HG03175 (cell line): ENCODE data around the gene SIK3.
A peak's percentile ranks its signal among the peaks of the same experiment; 100 is the strongest.
"Not testable (repeated sequence)": the region's sequence is repeated elsewhere in the genome, so short reads cannot be mapped to it uniquely, and the experiment has no call there.

Source experiments
- ATAC-seq: cut with Tn5 transposase; IDR thresholded peaks from one replicate; pipeline ENCODE4 v1.9.1; 2021; ENCODE audit warnings: mild to moderate bottlenecking, moderate library complexity; ENCODE audit not compliant: unreplicated experiment

SIK3 gene

DNA sequence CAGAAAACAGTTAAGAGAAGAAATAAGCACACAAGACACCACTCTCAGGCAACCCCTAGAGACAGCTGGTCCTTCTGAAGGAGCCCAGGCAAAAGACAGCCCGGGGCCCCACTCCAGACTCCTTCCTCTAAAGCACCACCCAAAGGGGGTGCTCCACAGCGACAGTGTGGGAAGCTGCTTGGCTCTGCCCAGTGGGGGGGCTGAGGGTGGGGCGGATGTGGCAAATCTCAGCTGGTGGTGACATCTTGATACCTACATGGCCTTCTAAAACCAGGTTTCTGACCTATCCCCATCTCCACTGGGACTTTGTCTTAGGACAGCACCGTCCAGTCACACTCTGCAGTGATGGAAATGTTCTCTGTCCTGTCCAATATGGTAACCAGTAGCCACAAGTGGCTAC, 250.6 kb downstream of the SIK3 start:
- ATAC-seq, result no peak

GRCh38 chr11:116844722-116845121, 253.5 kb downstream of the SIK3 start:
- ATAC-seq, result no peak

DNA sequence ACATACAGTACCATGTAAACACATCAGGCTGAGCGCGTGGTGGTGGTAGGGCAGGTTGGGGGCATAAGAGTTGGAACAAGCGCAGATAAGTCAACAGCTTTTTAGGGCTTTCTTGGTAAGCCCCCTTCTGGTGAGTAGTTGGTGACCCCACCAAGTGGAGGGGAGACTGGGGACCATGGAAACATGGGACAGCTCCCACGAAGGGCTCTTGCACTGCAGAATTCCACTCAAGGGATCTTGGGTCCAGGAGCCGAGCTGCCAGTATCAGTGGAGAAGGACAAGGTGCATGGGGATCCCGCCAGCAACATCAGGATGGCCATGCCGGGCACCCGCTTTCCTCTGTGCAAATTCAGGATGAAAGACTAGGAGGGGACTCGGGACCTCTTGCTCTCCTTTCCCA, 254.6 kb downstream of the SIK3 start:
- ATAC-seq, result no peak

DNA sequence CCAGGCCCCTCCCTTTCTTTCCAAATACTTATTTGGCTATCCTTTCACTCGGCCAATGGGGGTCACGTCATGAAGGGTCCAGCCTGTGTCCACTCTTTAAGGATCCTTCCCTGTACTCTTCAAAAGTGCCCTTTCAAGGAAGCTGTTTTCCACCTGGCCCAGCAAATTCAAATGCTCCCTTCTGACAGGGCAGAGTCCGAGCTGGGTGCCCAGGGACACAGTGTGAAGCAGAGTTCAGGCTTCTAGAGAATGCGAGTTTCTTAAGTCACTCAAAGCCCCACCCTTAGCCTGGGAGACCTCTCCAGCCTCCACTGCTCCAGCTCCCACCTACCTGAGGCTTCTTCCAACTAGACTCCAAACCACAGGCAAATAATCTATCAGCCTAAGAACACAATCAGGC, 255.3 kb downstream of the SIK3 start:
- ATAC-seq, result no peak

- ATAC-seq, result no peak
These were observed 256.1 kb downstream of the SIK3 start for GRCh38 chr11:116842117-116842516.

- no peak for ATAC-seq
These were observed 257.4 kb downstream of the SIK3 start for GRCh38 chr11:116840746-116841296.

GRCh38 chr11:116840224-116840745, 257.9 kb downstream of the SIK3 start:
- no peak for ATAC-seq

DNA sequence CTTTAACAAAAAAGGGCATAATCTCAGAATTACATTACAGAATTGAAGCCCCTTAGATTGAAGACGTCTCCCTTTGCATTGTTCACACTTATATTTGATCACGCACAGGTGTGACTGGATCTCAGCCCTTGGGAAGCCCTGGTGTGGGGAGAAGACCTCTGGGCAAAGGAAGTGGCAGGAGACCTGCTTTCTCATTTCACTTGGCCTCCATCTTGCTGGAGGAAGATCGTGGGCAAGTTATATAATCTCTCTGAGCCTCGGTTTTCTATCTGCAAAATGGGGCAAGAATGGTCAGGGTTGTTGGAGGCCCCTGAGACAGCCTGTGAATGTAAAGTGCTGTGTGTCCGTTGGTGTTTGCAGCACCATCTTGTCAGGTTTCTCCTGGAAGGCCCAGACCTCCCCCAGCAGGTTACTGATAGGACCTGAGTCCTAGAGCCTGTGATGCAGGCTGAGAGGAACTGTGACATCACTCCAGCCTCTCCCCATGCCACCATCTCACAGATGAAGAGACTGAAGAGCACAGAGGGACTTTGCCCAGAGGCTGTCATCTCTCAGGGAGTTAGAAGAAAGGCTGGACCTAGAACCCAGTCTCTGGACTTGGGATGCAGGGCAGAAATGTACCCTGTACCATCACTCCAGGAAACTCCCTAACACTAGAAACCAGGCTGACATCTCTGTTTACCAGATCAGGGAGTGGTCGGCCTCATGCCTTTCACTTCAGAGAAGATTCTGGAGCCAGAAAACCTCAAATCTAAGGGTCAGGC, 259.7 kb downstream of the SIK3 start:
- ATAC-seq, result no peak

DNA sequence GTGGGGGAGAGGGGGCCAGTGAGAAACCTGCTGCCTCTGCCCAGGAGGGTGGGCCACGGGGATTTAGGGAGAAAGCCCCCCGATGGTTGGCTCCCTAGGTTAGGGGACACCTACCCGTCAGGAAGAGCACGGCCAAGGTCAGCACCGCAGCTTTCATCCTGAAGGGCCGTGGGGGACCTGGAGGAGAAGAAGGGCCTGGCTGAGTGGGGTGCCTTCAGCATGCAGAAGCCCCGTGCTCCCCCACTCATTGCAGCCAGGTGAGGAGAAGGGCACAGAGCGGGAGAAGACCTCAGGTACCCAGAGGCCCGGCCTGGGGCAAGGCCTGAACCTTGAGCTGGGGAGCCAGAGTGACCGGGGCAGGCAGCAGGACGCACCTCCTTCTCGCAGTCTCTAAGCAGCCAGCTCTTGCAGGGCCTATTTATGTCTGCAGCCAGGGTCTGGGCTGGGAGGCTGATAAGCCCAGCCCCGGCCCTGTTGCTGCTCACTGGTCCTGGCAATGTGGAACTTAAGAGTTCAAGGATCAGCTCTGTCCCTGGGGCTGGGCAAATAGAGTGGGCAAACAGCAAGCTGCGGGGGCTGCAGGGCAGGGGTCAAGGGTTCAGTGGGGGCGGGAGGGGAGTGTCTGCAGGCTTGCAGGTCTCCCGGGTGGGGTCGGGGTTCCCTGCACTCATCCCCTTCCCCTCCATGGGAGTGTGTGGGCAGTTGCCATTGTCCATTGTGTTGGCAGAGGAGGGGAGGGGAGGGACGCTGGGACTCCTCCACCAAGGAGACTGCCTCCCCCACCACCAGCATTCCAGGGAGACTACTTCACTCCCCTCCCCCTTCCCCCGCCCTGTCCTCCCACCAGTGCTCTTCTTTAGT, 260.8 kb downstream of the SIK3 start, which contains the start of gene APOA1:
TSS of gene APOA1 (minus strand) at position 392 of the 861 bp plus-strand sequence. CDS start at position 157, 235 bp downstream.
- no peak for ATAC-seq

DNA sequence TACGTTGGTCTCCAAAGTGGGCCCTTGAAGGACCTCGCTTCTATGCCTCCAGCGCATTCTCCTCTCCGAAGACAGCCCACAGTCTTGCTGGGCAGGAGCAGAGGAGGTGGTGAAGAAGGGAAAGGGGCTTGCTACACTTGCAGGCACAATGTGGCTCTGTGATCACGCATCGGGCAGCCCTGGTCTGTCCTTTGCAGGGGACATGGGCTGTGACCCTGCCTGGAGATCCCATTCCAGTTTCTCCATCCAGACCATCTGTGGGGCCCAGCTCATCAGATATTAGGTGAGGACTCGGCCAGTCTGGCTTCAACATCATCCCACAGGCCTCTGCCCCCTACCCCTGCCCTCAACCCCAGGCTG, 261.6 kb downstream of the SIK3 start:
- ATAC-seq, result no peak

DNA sequence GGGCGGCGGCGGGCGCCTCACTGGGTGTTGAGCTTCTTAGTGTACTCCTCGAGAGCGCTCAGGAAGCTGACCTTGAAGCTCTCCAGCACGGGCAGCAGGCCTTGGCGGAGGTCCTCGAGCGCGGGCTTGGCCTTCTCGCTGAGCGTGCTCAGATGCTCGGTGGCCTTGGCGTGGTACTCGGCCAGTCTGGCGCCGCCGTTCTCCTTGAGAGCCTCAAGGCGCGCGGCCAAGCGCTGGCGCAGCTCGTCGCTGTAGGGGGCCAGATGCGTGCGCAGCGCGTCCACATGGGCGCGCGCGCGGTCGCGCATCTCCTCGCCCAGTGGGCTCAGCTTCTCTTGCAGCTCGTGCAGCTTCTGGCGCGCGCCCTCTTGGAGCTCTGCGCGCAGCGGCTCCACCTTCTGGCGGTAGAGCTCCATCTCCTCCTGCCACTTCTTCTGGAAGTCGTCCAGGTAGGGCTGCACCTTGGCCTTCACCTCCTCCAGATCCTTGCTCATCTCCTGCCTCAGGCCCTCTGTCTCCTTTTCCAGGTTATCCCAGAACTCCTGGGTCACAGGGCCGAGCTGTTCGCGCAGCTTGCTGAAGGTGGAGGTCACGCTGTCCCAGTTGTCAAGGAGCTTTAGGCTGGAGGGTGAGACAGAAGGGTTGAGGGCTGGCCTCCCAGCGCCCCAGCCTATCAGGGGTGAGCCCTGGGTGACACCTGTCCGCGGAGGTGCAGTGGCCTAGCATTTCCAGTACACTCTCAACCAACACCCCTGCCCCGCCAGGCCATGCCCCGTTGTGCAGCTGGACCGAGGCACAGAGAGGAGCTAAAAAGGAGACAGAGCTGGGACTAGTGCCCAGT, 262.2 kb downstream of the SIK3 start:
- peak; percentile 87 for ATAC-seq

DNA sequence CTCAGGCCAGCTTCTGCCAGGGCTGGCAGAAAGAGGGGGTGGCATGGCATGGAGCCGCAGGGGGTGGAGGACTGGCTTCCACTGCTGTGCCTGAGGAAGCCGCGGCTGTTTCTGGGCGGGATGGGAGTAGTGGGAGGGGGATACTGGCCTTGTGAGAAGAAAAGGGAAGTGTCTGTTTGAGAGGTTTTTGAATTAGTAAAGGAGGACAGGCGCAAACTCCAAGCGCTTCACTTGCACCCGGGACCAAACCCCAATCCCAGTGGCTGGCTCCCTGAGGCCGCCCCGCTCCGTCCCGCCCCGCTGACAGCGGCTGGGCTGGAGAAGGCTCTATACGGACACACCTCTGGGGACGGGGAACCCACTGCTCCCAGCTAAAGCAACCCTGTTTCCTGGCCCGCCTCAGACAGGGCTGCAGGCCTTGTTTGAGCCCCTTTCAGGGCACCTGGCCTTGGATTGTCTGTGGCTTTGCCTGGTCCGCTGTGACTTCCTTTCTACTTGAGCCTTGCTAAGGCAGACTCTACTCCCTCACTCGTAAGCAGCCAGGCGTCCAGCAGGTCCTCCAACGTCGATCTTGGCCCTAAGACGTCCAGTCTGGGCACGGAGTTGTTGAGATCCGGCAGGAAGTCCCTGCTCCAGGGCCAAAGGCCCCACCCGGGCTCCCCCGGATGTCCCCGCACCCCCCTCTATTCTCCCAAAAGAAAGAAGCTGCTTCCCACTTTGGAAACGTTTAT, 263.0 kb downstream of the SIK3 start:
- ATAC-seq, result peak; percentile 3

- ATAC-seq, result not testable (repeated sequence)
These were observed 263.6 kb downstream of the SIK3 start for GRCh38 chr11:116834535-116835041.

DNA sequence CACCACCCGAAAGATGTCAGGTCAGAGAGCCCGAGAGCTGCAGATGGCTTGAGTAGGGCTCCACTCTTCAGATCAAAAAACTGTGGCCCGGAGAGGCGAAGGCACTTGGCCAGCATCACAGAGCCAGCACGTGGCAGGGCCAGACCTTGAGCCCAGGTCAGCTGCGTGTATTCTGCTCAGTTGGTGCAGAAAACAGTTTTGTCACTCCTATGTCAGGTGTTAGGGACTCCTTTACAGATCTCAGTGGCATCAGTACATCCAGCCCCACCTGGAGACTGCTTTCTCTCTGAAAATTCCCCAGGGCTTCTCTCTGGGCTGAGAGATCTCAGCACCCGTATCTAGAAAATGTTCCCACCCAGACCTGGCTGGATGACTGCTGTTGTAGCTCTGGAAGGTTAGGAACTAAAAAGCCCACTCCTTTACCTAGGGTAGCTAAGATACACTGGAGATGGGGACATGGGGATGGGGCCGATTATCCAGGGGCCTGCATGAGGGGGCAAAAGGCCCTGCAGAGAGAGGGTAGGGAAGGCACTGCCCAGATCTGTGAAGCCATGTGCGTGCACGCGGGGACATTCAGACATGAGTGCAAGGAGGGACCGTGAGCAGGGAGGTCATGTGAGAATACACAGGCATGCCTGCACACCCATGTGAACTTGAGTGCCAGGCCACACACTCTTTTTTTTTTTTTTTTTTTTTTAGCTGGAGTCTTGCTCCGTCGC, 264.3 kb downstream of the SIK3 start:
- ATAC-seq, result no peak

DNA sequence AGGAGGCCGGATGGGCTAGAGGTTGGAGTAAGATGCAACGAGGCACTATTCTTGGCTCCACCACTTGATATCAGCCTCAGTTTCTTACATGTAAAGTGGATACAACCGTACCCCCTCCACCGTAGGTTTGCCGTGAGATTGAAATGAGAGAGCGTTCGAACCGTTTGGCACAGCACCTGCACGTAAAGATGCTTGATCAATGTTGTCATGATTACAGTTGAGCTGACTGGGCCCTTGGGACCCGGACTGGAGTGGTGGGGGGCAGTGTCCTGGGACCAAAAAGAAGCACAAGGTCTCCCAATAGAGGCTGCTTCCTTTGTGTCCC, 264.8 kb downstream of the SIK3 start:
- ATAC-seq, result no peak

GRCh38 chr11:116832350-116833290, 265.6 kb downstream of the SIK3 start:
- ATAC-seq, result no peak

DNA sequence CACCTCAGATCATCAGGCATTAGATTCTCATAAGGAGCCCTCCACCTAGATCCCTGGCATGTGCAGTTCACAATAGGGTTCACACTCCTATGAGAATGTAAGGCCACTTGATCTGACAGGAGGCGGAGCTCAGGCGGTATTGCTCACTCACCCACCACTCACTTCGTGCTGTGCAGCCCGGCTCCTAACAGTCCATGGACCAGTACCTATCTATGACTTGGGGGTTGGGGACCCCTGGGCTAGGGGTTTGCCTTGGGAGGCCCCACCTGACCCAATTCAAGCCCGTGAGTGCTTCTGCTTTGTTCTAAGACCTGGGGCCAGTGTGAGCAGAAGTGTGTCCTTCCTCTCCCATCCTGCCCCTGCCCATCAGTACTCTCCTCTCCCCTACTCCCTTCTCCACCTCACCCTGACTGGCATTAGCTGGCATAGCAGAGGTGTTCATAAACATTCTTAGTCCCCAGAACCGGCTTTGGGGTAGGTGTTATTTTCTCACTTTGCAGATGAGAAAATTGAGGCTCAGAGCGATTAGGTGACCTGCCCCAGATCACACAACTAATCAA, 266.4 kb downstream of the SIK3 start:
- no peak for ATAC-seq
